ENCODE results near the gene PRMT5.
A peak's percentile ranks its signal among the peaks of the same experiment; 100 is the strongest.
"Not testable (repeated sequence)": the region's sequence is repeated elsewhere in the genome, so short reads cannot be mapped to it uniquely, and the experiment has no call there.

PRMT5 gene

GRCh38 chr14:22929961-22930364, 787 bp upstream of the PRMT5 start:
- DNase-seq, result no peak

- DNase-seq, result no peak
Measured at GRCh38 chr14:22928237-22929103, 706 bp downstream of the PRMT5 start.

- DNase-seq, result no peak
Measured at GRCh38 chr14:22926316-22926715, 2.9 kb downstream of the PRMT5 start.

GRCh38 chr14:22925513-22925912, 3.7 kb downstream of the PRMT5 start:
- DNase-seq, result no peak

GRCh38 chr14:22923746-22924145, 5.4 kb downstream of the PRMT5 start:
- DNase-seq, result no peak

- DNase-seq, result no peak
Measured at GRCh38 chr14:22922294-22922693, 6.9 kb downstream of the PRMT5 start.

GRCh38 chr14:22920697-22921096, 8.5 kb downstream of the PRMT5 start:
- no peak for DNase-seq

- no peak for DNase-seq
Measured at GRCh38 chr14:22919601-22919921, 9.6 kb downstream of the PRMT5 start.

GRCh38 chr14:22918804-22919600, 10.2 kb downstream of the PRMT5 start, which contains the start of gene RBM23:
Gene RBM23, minus strand, starts transcription at chr14:22919149.
- DNase-seq, result peak; percentile 98

GRCh38 chr14:22915886-22916521, 13.2 kb downstream of the PRMT5 start:
- no peak for DNase-seq

GRCh38 chr14:22914836-22915235, 14.3 kb downstream of the PRMT5 start:
- not testable (repeated sequence) for DNase-seq

GRCh38 chr14:22910916-22911315, 18.3 kb downstream of the PRMT5 start:
- DNase-seq, result no peak

- DNase-seq, result no peak
Measured at GRCh38 chr14:22908601-22909000, 20.6 kb downstream of the PRMT5 start.

GRCh38 chr14:22907429-22907828, 21.7 kb downstream of the PRMT5 start:
- DNase-seq, result no peak

GRCh38 chr14:22906073-22906472, 23.1 kb downstream of the PRMT5 start:
- no peak for DNase-seq

GRCh38 chr14:22905627-22906026, 23.5 kb downstream of the PRMT5 start:
- DNase-seq, result no peak

- no peak for DNase-seq
Measured at GRCh38 chr14:22903742-22904087, 25.5 kb downstream of the PRMT5 start.

- no peak for DNase-seq
Measured at GRCh38 chr14:22901799-22902198, 27.4 kb downstream of the PRMT5 start.

GRCh38 chr14:22900081-22900799, 28.9 kb downstream of the PRMT5 start:
- no peak for DNase-seq

GRCh38 chr14:22898302-22899090, 30.7 kb downstream of the PRMT5 start:
- no peak for DNase-seq

- no peak for DNase-seq
Measured at GRCh38 chr14:22897357-22897756, 31.8 kb downstream of the PRMT5 start.

- DNase-seq, result no peak
Measured at GRCh38 chr14:22896760-22897159, 32.4 kb downstream of the PRMT5 start.

Data from activated effector memory CD4-positive, alpha-beta T cell treated with Interleukin-2 at 50 U/mL for 16 hours (primary cell).